K562 (cell line): ENCODE measurements around the gene SPAG17. TPM values are rescaled to one million over a fixed set of nuclear protein-coding genes. Genes with fewer than 3 reads are reported as not detected.

Experiments used
- ATAC-seq: fragments of 200-7000 bp; cut with Tn5 transposase; 3 replicates; pipeline ENCODE4 v1.9.1; 2020; ENCODE audit warnings: moderate library complexity
- BruUV-seq: library from RNA; stranded (reverse); fragments of 400-500 nt; replicated peaks from 2 replicates; lab custom pipeline; 2021; lab: Mats Ljungman, UMichigan
- CTCF ChIA-PET: fragments of 300-600 bp; formaldehyde crosslinking; extraction: SDS; loops from one replicate; lab custom pipeline; 2021; ENCODE audit warnings: low intra/inter-chr PET ratio; lab: Yijun Ruan, JAX
- POLR2A ChIA-PET: fragments of 300-600, 350-650 bp; sonication (Branson Sonifier 250); formaldehyde crosslinking; extraction: SDS; loops from one replicate; lab custom pipeline; 2021; ENCODE audit warnings: antibody characterized with exemption, inconsistent platforms; lab: Yijun Ruan, JAX
- DNase-seq, 4 experiments: peaks; one replicate each; pipeline versions ENCODE4 v3.0.0 to v3.0.0-alpha.2; 2011 to 2018; ENCODE audit warnings: low spot score in 3 of 4, mixed read lengths in 3 of 4; ENCODE audit errors: extremely low read depth in 1 of 4
- FAIRE-seq: peaks from 2 replicates; lab custom pipeline; 2011; peaks lifted over from hg19 to GRCh38; lab: Jason Lieb, UNC
- H2AFZ ChIP-seq: 2 replicates; pipeline ENCODE4 v1.6.0; 2011; ENCODE audit warnings: low read depth, low read length, control low read depth, inconsistent platforms
- H3K27ac ChIP-seq: fragments of 200-600 bp; 3 replicates; pipeline ENCODE4 v1.8.0; 2011; ENCODE audit warnings: low read depth, mild to moderate bottlenecking, control low read depth, inconsistent platforms, low read length, moderate library complexity, mixed read lengths; ENCODE audit errors: extremely low read depth
- H3K27me3 ChIP-seq, 2 experiments: fragments of 300-600 bp in 1 of 2; 2 replicates in 1 of 2; 3 replicates in 1 of 2; pipeline versions ENCODE4 v1.6.0 to v1.8.0; 2011; ENCODE audit warnings: inconsistent platforms in 2 of 2, low read length in 2 of 2, mild to moderate bottlenecking in 1 of 2, mixed read lengths in 1 of 2, moderate library complexity in 1 of 2; ENCODE audit not compliant: control insufficient read depth in 2 of 2, insufficient read depth in 2 of 2
- H3K36me3 ChIP-seq: fragments of 300-600 bp; 3 replicates; pipeline ENCODE4 v1.8.0; 2011; ENCODE audit warnings: mild to moderate bottlenecking, low read length, inconsistent platforms; ENCODE audit not compliant: control insufficient read depth, insufficient read depth
- H3K4me1 ChIP-seq, 2 experiments: fragments of 200-600 bp in 1 of 2; replicated peaks in 1 of 2; 2 replicates in 1 of 2; 3 replicates in 1 of 2; pipeline versions ENCODE4 v1.5.1 to v1.8.0; 2011; ENCODE audit warnings: inconsistent platforms in 2 of 2, low read length in 2 of 2, mild to moderate bottlenecking in 1 of 2, mixed read lengths in 1 of 2, moderate library complexity in 1 of 2; ENCODE audit not compliant: control insufficient read depth in 2 of 2, insufficient read depth in 2 of 2
- H3K4me2 ChIP-seq: 2 replicates; pipeline ENCODE4 v1.6.1; 2011; ENCODE audit warnings: low read length, control low read depth, inconsistent platforms, mixed read lengths; ENCODE audit not compliant: insufficient read depth
- H3K4me3 ChIP-seq: fragments of 200-600 bp; sonication (generic), shearing (Covaris generic); 2 replicates; pipeline ENCODE4 v1.5.1; 2016; ENCODE audit warnings: control low read depth, inconsistent platforms
- H3K79me2 ChIP-seq: fragments of 200-600 bp; 3 replicates; pipeline ENCODE4 v1.8.0; 2011; ENCODE audit warnings: low read length, inconsistent platforms; ENCODE audit not compliant: control insufficient read depth, insufficient read depth
- H3K9ac ChIP-seq, 2 experiments: 2 replicates each; pipeline versions ENCODE4 v1.6.0 to v1.6.1; 2011; ENCODE audit warnings: low read depth in 2 of 2, low read length in 2 of 2, control low read depth in 1 of 2, inconsistent platforms in 1 of 2, mild to moderate bottlenecking in 1 of 2, mixed read lengths in 1 of 2; ENCODE audit not compliant: insufficient read depth in 1 of 2
- H3K9me1 ChIP-seq: one replicate; pipeline ENCODE4 v1.6.0; 2011; ENCODE audit warnings: inconsistent platforms, mild to moderate bottlenecking, low read length, moderate library complexity; ENCODE audit not compliant: control insufficient read depth, insufficient read depth
- H3K9me3 ChIP-seq: replicated peaks from 2 replicates; pipeline ENCODE4 v1.5.1; 2011; ENCODE audit warnings: low read depth, low read length, inconsistent platforms; ENCODE audit not compliant: control insufficient read depth, insufficient read depth
- H4K20me1 ChIP-seq: replicated peaks from 2 replicates; pipeline ENCODE4 v1.6.1; 2011; ENCODE audit warnings: low read length, inconsistent platforms, mixed read lengths; ENCODE audit not compliant: control insufficient read depth, insufficient read depth
- C11orf30 ChIP-seq: fragments of 450-650 bp; IDR thresholded peaks from 2 replicates; pipeline ENCODE4 v1.6.1; 2016; ENCODE audit warnings: low read depth, mild to moderate bottlenecking
- CLOCK ChIP-seq: fragments of 250-450 bp; sonication (Bioruptor Pico); IDR thresholded peaks from 2 replicates; pipeline ENCODE4 v1.4.0; 2020; ENCODE audit warnings: mild to moderate bottlenecking, moderate library complexity, borderline replicate concordance
- GTF2E2 ChIP-seq: fragments of 200-800 bp; sonication (Bioruptor generic); IDR thresholded peaks from 2 replicates; pipeline ENCODE4 v1.6.1; 2016; ENCODE audit warnings: missing genetic modification characterization, missing compliant biosample characterization
- KLF16 ChIP-seq: IDR thresholded peaks from 2 replicates; pipeline ENCODE4 v1.6.1; 2016; ENCODE audit warnings: antibody characterized with exemption
- RNF2 ChIP-seq: sonication (generic); IDR thresholded peaks from 2 replicates; pipeline ENCODE4 v1.6.1; 2016
- SAP30 ChIP-seq: fragments of 200-600 bp; sonication (generic); IDR thresholded peaks from 2 replicates; pipeline ENCODE4 v1.6.1; 2012; ENCODE audit warnings: borderline replicate concordance, low read depth, mild to moderate bottlenecking, moderate library complexity, low read length, control low read depth, inconsistent platforms; ENCODE audit not compliant: insufficient read depth, poor library complexity, severe bottlenecking
- SMARCA4 ChIP-seq: fragments of 450-650 bp; IDR thresholded peaks from 2 replicates; pipeline ENCODE4 v1.6.1; 2016
- TBL1XR1 ChIP-seq, 2 experiments: IDR thresholded peaks; 2 replicates each; pipeline ENCODE4 v1.6.1; 2012; ENCODE audit warnings: improper control_type of control experiment in 2 of 2, low read length in 2 of 2, mild to moderate bottlenecking in 1 of 2
- ZNF644 ChIP-seq: fragments of 200-800 bp; sonication (Bioruptor generic); IDR thresholded peaks from 2 replicates; pipeline ENCODE4 v1.6.1; 2016; ENCODE audit warnings: low read depth, missing genetic modification characterization, missing compliant biosample characterization
- ZNF780A ChIP-seq: fragments of 250-450 bp; sonication (Bioruptor Pico); IDR thresholded peaks from 2 replicates; pipeline ENCODE4 v1.5.0; 2021; ENCODE audit warnings: mild to moderate bottlenecking
- ZNF830 ChIP-seq: fragments of 250-450 bp; sonication (Bioruptor Pico); IDR thresholded peaks from 2 replicates; pipeline ENCODE4 v1.5.0; 2021; ENCODE audit warnings: mild to moderate bottlenecking
- WGBS: fragments of 100-300 bp; shearing (Covaris generic); methylation state at CpG from one replicate; pipeline ENCODE4 v1.1.6; 2016; ENCODE audit warnings: low coverage, mixed read lengths; ENCODE audit not compliant: insufficient coverage; ENCODE audit errors: missing lambda C conversion rate; 5-methylcytosine and 5-hydroxymethylcytosine counted together
- in situ Hi-C: fragments of 300-500 bp; cut with MboI; formaldehyde crosslinking; loops from 4 replicates; pipeline ENCODE4 v1.15.0; 2018; ENCODE audit warnings: inconsistent platforms, mixed read lengths
- intact Hi-C: fragments of 100-400 bp; cut with micrococcal nuclease; formaldehyde crosslinking; loops from 2 replicates; pipeline ENCODE4 v1.14.2; 2022
- polyA plus RNA-seq, 8 experiments: library from polyadenylated mRNA; depleted of rRNA in 4 of 8; stranded (reverse) in 5 of 8; unstranded in 3 of 8; fragments of >200 nt; fragmentation: Nextera tagmentation in 2 of 8; fragmentation: Illumina TruSeq in 1 of 8; extraction: Ambion mirVana in 2 of 8; extraction: Trizol in 1 of 8; gene quantifications; 2 replicates each; pipeline versions ENCODE4 v1.2.1 to v1.2.3, GENCODE V29; 2011 to 2014; ENCODE audit warnings: inconsistent platforms in 1 of 8, missing spikeins in 1 of 8
- total RNA-seq, 7 experiments: library from RNA; depleted of rRNA in 6 of 7; stranded (reverse); fragments of >200 nt in 6 of 7; fragmentation: Illumina TruSeq in 2 of 7; extraction: Trizol in 2 of 7; gene quantifications; 2 replicates each; pipeline versions ENCODE4 v1.2.1 to v1.2.3, GENCODE V29; 2011 to 2021; ENCODE audit warnings: low replicate concordance in 1 of 7

The SPAG17 gene
- total and polyA plus RNA-seq, 9 of the 15 experiments (the other 6 are each of a cell fraction or from before 2014, with no cell fraction given): 0.07 to 2.1 (median 1.5) TPM

- H3K9ac ChIP-seq: no peak overlapping the region
Observed at GRCh38 chr1:118116909-118117308, 68.1 kb downstream of the SPAG17 start.

More at GRCh38 chr1:118116909-118117308, 68.1 kb downstream of the SPAG17 start:
- no TSS peak for BruUV-seq
- no peak for FAIRE-seq
- no peak for ATAC-seq
- Histone ChIP-seq H3K4me2 (no peak overlapping the region), H3K4me1 (no peaks in the 10 kb centered on the region), H3K79me2 (no peaks in the 10 kb centered on the region), H4K20me1 (no peaks in the 10 kb centered on the region), H3K9me3 (no peaks in the 10 kb centered on the region), H3K27ac (no peak overlapping the region), H3K27me3 (peaks cover 0 to 3% of the 10 kb centered on the region in 2 experiments; a peak in 1 of 5 replicates), H3K36me3 (no peaks in the 10 kb centered on the region), H3K9me1 (no peaks in the 10 kb centered on the region), H3K4me3 (no peak overlapping the region), H2AFZ (no peak overlapping the region)
- TF ChIP-seq TBL1XR1 (IDR thresholded peaks at IDR 0.05; ENCODE audit: low read length in 2 of 2): no peak
- no peak for TF ChIP-seq C11orf30
- no peak for TF ChIP-seq CLOCK (CRISPR knock-in tag)
- TF ChIP-seq ZNF830 (CRISPR knock-in tag): no peak
- no peak for TF ChIP-seq ZNF644 (tag)
- TF ChIP-seq KLF16: no peak
- TF ChIP-seq ZNF780A: no peak
- no peak for TF ChIP-seq SMARCA4
- no peak for TF ChIP-seq SAP30
- no peak for TF ChIP-seq RNF2
- TF ChIP-seq GTF2E2 (tag): no peak
- ChIA-PET CTCF (no interaction called here), POLR2A (no interaction called here)
- WGBS: 1% methylated on average over 4 of the region's 4 CpGs
- DNase-seq: no peak
- in situ Hi-C loops (no loop called here), intact Hi-C loops (no loop called here)
